DOHH2 (cell line): ENCODE results near the gene TAF9.

Experiments used
- CTCF ChIP-seq: fragments of 200-600 bp; sonication (generic); IDR thresholded peaks from one replicate; pipeline ENCODE4 v1.5.1; 2014; ENCODE audit warnings: antibody characterized with exemption, mild to moderate bottlenecking, low read depth, low read length; ENCODE audit not compliant: poor library complexity, severe bottlenecking
- EZH2phosphoT487 ChIP-seq: fragments of 200-600 bp; sonication (generic); IDR thresholded peaks from 2 replicates; pipeline ENCODE4 v1.6.1; 2017; ENCODE audit warnings: borderline replicate concordance, mild to moderate bottlenecking, antibody characterized with exemption, low read length, moderate library complexity, mixed read lengths

- TF ChIP-seq CTCF (no peak), EZH2phosphoT487 (no peak)
Observed at GRCh38 chr5:69350664-69351063, 18.7 kb downstream of the TAF9 start.
